Bone marrow (tissue), 2 donors: ENCODE data around the gene PCF11.
"Not testable (repeated sequence)": the region's sequence is repeated elsewhere in the genome, so short reads cannot be mapped to it uniquely, and the experiment has no call there.

Source experiments
- DNase-seq, 2 donors: peaks; one replicate each; lab custom pipeline; 2025; lab: John Stamatoyannopoulos, UW

PCF11 gene

GRCh38 chr11:83191491-83191890 lies 34.6 kb downstream of the PCF11 start:
- DNase-seq = no peak

GRCh38 chr11:83191986-83192385 lies 35.1 kb downstream of the PCF11 start:
- no peak for DNase-seq

GRCh38 chr11:83192606-83193245 lies 35.8 kb downstream of the PCF11 start:
- DNase-seq = no peak

GRCh38 chr11:83193315-83194280 lies 36.7 kb downstream of the PCF11 start, which contains the start of gene ANKRD42:
Gene ANKRD42, plus strand, starts transcription at chr11:83193712. Its CDS starts 959 bp downstream, at chr11:83194671.
- peak; percentile 74 to 88 for DNase-seq

- peak; percentile 48 to 71 for DNase-seq
Observed at GRCh38 chr11:83194281-83195142, 37.6 kb downstream of the PCF11 start.

- no peak for DNase-seq
Observed at GRCh38 chr11:83195143-83195466, 38.2 kb downstream of the PCF11 start.

GRCh38 chr11:83195649-83196048 lies 38.7 kb downstream of the PCF11 start:
- no peak for DNase-seq

- DNase-seq = no peak
Observed at GRCh38 chr11:83200035-83200434, 43.1 kb downstream of the PCF11 start.

- DNase-seq = no peak
Observed at GRCh38 chr11:83205608-83206185, 48.8 kb downstream of the PCF11 start.

- DNase-seq = no peak
Observed at GRCh38 chr11:83206221-83206620, 49.3 kb downstream of the PCF11 start.

- not testable (repeated sequence) for DNase-seq
Observed at GRCh38 chr11:83206771-83207382, 49.9 kb downstream of the PCF11 start.

- DNase-seq = no peak
Observed at GRCh38 chr11:83219095-83219494, 62.2 kb downstream of the PCF11 start.

GRCh38 chr11:83220260-83220659 lies 63.3 kb downstream of the PCF11 start:
- DNase-seq = no peak

- DNase-seq = no peak
Observed at GRCh38 chr11:83221694-83222093, 64.8 kb downstream of the PCF11 start.

GRCh38 chr11:83222499-83222898 lies 65.6 kb downstream of the PCF11 start:
- DNase-seq = no peak

- no peak for DNase-seq
Observed at GRCh38 chr11:83223457-83223856, 66.5 kb downstream of the PCF11 start.

GRCh38 chr11:83235825-83236224 lies 78.9 kb downstream of the PCF11 start:
- no peak for DNase-seq
